ENCODE data around the gene EXO1. TPM values are rescaled to one million over a fixed set of nuclear protein-coding genes. Genes with fewer than 3 reads are reported as not detected.

Gene EXO1
- total RNA-seq, 1 experiment from 2014 or later: 18.5 TPM

GRCh38 chr1:241837901-241838300, 10.1 kb upstream of the EXO1 start:
- POLR2A ChIA-PET: no interaction called here
- no peaks in the 10 kb centered on the region for H3K36me3 Mint-ChIP-seq (ENCODE audit: insufficient read depth, unreplicated experiment)

GRCh38 chr1:241838897-241839296, 9.1 kb upstream of the EXO1 start:
- no peak overlapping the region for H3K4me3 Mint-ChIP-seq (ENCODE audit: unreplicated experiment)
- DNase-seq: no peak
- Histone ChIP-seq H3K4me1 (no peaks in the 10 kb centered on the region), H3K4me3 (ENCODE audit: low read depth, low read length) (no peak overlapping the region), H3K36me3 (ENCODE audit: control insufficient read depth, insufficient read depth, low read length) (no peaks in the 10 kb centered on the region), H3K9me3 (no peaks in the 10 kb centered on the region), H3K27me3 (replicated peaks; ENCODE audit: control insufficient read depth, insufficient read depth, low read length) (no peaks in the 10 kb centered on the region)
- BruUV-seq (replicated peaks): no TSS peak
- peaks cover 4% of the 10 kb centered on the region for H3K27me3 Mint-ChIP-seq (ENCODE audit: insufficient read depth, unreplicated experiment)
- no peaks in the 10 kb centered on the region for H3K9me3 Mint-ChIP-seq (ENCODE audit: unreplicated experiment)
- peaks cover 10% of the 10 kb centered on the region for H3K4me1 Mint-ChIP-seq (ENCODE audit: low read depth, unreplicated experiment)
- intact Hi-C loops (cut with micrococcal nuclease; ENCODE audit: unreplicated experiment): no loop called here
- CTCF ChIA-PET: interaction anchor here (0.9 kb wide), 1 partner anchor 228 kb away, joined by 3 read pairs; no protein-coding TSS in a partner anchor
- no peak for TF ChIP-seq CTCF (IDR thresholded peaks at IDR 0.05; ENCODE audit: insufficient read depth in 1 of 2, low read depth in 1 of 2, low read length in 1 of 2, severe bottlenecking in 1 of 2, unreplicated experiment in 1 of 2)
- POLR2A ChIA-PET: no interaction called here
- H3K27ac Mint-ChIP-seq (ENCODE audit: unreplicated experiment): no peak overlapping the region
- no peaks in the 10 kb centered on the region for H3K36me3 Mint-ChIP-seq (ENCODE audit: insufficient read depth, unreplicated experiment)

More at GRCh38 chr1:241837901-241838300, 10.1 kb upstream of the EXO1 start:
- intact Hi-C loops (cut with micrococcal nuclease; ENCODE audit: unreplicated experiment): no loop called here
- no peaks in the 10 kb centered on the region for H3K9me3 ChIP-seq
- Mint-ChIP-seq H3K4me1 (ENCODE audit: low read depth, unreplicated experiment) (peaks cover 10% of the 10 kb centered on the region), H3K27me3 (ENCODE audit: insufficient read depth, unreplicated experiment) (peaks cover 2% of the 10 kb centered on the region), H3K4me3 (ENCODE audit: unreplicated experiment) (no peak overlapping the region), H3K9me3 (ENCODE audit: unreplicated experiment) (no peaks in the 10 kb centered on the region), H3K27ac (ENCODE audit: unreplicated experiment) (no peak overlapping the region)
- no peaks in the 10 kb centered on the region for H3K4me1 ChIP-seq
- H3K27me3 ChIP-seq (replicated peaks; ENCODE audit: control insufficient read depth, insufficient read depth, low read length): no peaks in the 10 kb centered on the region
- no peak for DNase-seq
- no peak overlapping the region for H3K4me3 ChIP-seq (ENCODE audit: low read depth, low read length)
- BruUV-seq (replicated peaks): no TSS peak
- no peak for TF ChIP-seq CTCF (IDR thresholded peaks at IDR 0.05; ENCODE audit: insufficient read depth in 1 of 2, low read depth in 1 of 2, low read length in 1 of 2, severe bottlenecking in 1 of 2, unreplicated experiment in 1 of 2)
- H3K36me3 ChIP-seq (ENCODE audit: control insufficient read depth, insufficient read depth, low read length): no peaks in the 10 kb centered on the region
- CTCF ChIA-PET: interaction anchor here (0.9 kb wide), 1 partner anchor 227 kb away, joined by 3 read pairs; no protein-coding TSS in a partner anchor

GRCh38 chr1:241839369-241839979, 8.5 kb upstream of the EXO1 start:
- no TSS peak for BruUV-seq (replicated peaks)
- intact Hi-C loops (cut with micrococcal nuclease; ENCODE audit: unreplicated experiment): no loop called here
- ChIA-PET CTCF (no interaction called here), POLR2A (no interaction called here)
- no peak for TF ChIP-seq CTCF (IDR thresholded peaks at IDR 0.05; ENCODE audit: insufficient read depth in 1 of 2, low read depth in 1 of 2, low read length in 1 of 2, severe bottlenecking in 1 of 2, unreplicated experiment in 1 of 2)
- no peaks in the 10 kb centered on the region for H3K27me3 ChIP-seq (replicated peaks; ENCODE audit: control insufficient read depth, insufficient read depth, low read length)
- no peaks in the 10 kb centered on the region for H3K36me3 ChIP-seq (ENCODE audit: control insufficient read depth, insufficient read depth, low read length)
- peaks cover 5% of the 10 kb centered on the region for H3K27me3 Mint-ChIP-seq (ENCODE audit: insufficient read depth, unreplicated experiment)
- H3K4me1 ChIP-seq: no peaks in the 10 kb centered on the region
- DNase-seq: no peak
- H3K36me3 Mint-ChIP-seq (ENCODE audit: insufficient read depth, unreplicated experiment): no peaks in the 10 kb centered on the region
- H3K27ac Mint-ChIP-seq (ENCODE audit: unreplicated experiment): no peak overlapping the region
- H3K9me3 Mint-ChIP-seq (ENCODE audit: unreplicated experiment): no peaks in the 10 kb centered on the region
- H3K4me3 Mint-ChIP-seq (ENCODE audit: unreplicated experiment): no peak overlapping the region
- no peak overlapping the region for H3K4me3 ChIP-seq (ENCODE audit: low read depth, low read length)
- H3K4me1 Mint-ChIP-seq (ENCODE audit: low read depth, unreplicated experiment): peaks cover 10% of the 10 kb centered on the region
- no peaks in the 10 kb centered on the region for H3K9me3 ChIP-seq
